Ishikawa (cell line): ENCODE results near the gene ZC2HC1B.

Source experiments
- CEBPB ChIP-seq: IDR thresholded peaks from 2 replicates; pipeline ENCODE4 v1.6.1; 2012
- CREB1 ChIP-seq: IDR thresholded peaks from 2 replicates; pipeline ENCODE4 v1.6.1; 2012; ENCODE audit warnings: low read depth
- EGR1 ChIP-seq: IDR thresholded peaks from 2 replicates; pipeline ENCODE4 v1.6.1; 2012
- FOXM1 ChIP-seq: IDR thresholded peaks from 2 replicates; pipeline ENCODE4 v1.6.1; 2012; ENCODE audit warnings: low read depth, borderline replicate concordance
- MAX ChIP-seq: IDR thresholded peaks from 2 replicates; pipeline ENCODE4 v1.6.1; 2012
- NFIC ChIP-seq: IDR thresholded peaks from 2 replicates; pipeline ENCODE4 v1.6.1; 2012
- RAD21 ChIP-seq: IDR thresholded peaks from 2 replicates; pipeline ENCODE4 v1.6.1; 2012; ENCODE audit warnings: low read depth
- REST ChIP-seq: IDR thresholded peaks from 2 replicates; pipeline ENCODE4 v1.6.1; 2012; ENCODE audit warnings: low read depth, mild to moderate bottlenecking
- TAF1 ChIP-seq: IDR thresholded peaks from 2 replicates; pipeline ENCODE4 v1.6.1; 2012; ENCODE audit warnings: low read depth, mild to moderate bottlenecking
- TCF12 ChIP-seq: IDR thresholded peaks from 2 replicates; pipeline ENCODE4 v1.6.1; 2012; ENCODE audit warnings: low read depth
- TEAD4 ChIP-seq: IDR thresholded peaks from 2 replicates; pipeline ENCODE4 v1.6.1; 2012
- USF1 ChIP-seq: IDR thresholded peaks from 2 replicates; pipeline ENCODE4 v1.6.1; 2012
- YY1 ChIP-seq: IDR thresholded peaks from 2 replicates; pipeline ENCODE4 v1.6.1; 2012; ENCODE audit warnings: low read depth
- ZBTB7A ChIP-seq: IDR thresholded peaks from 2 replicates; pipeline ENCODE4 v1.6.1; 2012; ENCODE audit warnings: low read depth

Gene ZC2HC1B

GRCh38 chr6:143970456-143971218, 106.4 kb downstream of the ZC2HC1B start:
- TF ChIP-seq REST (no peak), MAX (no peak), TEAD4 (no peak)

GRCh38 chr6:143971482-143972205, 107.4 kb downstream of the ZC2HC1B start:
- no peak for TF ChIP-seq ZBTB7A
- TF ChIP-seq YY1: no peak
- no peak for TF ChIP-seq NFIC
- no peak for TF ChIP-seq REST
- no peak for TF ChIP-seq USF1
- no peak for TF ChIP-seq CREB1
- no peak for TF ChIP-seq FOXM1
- no peak for TF ChIP-seq MAX
- no peak for TF ChIP-seq TEAD4
- TF ChIP-seq CEBPB: no peak
- TF ChIP-seq TCF12: no peak

GRCh38 chr6:143973097-143973966, 109.1 kb downstream of the ZC2HC1B start:
- no peak for TF ChIP-seq TCF12

GRCh38 chr6:143974089-143974488, 109.8 kb downstream of the ZC2HC1B start:
- TF ChIP-seq NFIC (no peak), MAX (no peak), TAF1 (no peak), TCF12 (no peak), ZBTB7A (no peak), RAD21 (no peak), FOXM1 (no peak), EGR1 (no peak), TEAD4 (no peak), YY1 (no peak), REST (no peak), CREB1 (no peak), USF1 (no peak)
